HEK293 (cell line): Measurements from ENCODE around the gene BTRC.

Experiments
- CTCF ChIA-PET: fragments of 350-600 bp; formaldehyde crosslinking; extraction: SDS; loops from one replicate; lab custom pipeline; 2021; ENCODE audit warnings: antibody characterized with exemption; lab: Yijun Ruan, JAX
- POLR2A ChIA-PET: fragments of 300-600 bp; formaldehyde crosslinking; extraction: SDS; loops from one replicate; lab custom pipeline; 2020; ENCODE audit warnings: antibody characterized with exemption, inconsistent platforms; lab: Yijun Ruan, JAX
- H3K27ac ChIP-seq: fragments of 200-500 bp; sonication (Bioruptor generic); 2 replicates; pipeline ENCODE4 v1.5.1; 2014; ENCODE audit warnings: low read depth, low read length, control low read depth, inconsistent platforms; ENCODE audit errors: extremely low read depth
- H3K36me3 ChIP-seq, 2 experiments: fragments of 200-500 bp in 1 of 2; sonication (Bioruptor generic) in 1 of 2; 1 replicate in 1 of 2; 2 replicates in 1 of 2; pipeline ENCODE4 v1.5.1; 2014 to 2017; ENCODE audit warnings: inconsistent platforms in 2 of 2, low read length in 2 of 2; ENCODE audit not compliant: control insufficient read depth in 2 of 2, insufficient read depth in 1 of 2
- H3K4me1 ChIP-seq: fragments of 200-500 bp; sonication (Bioruptor generic); 2 replicates; pipeline ENCODE4 v1.5.1; 2014; ENCODE audit warnings: mild to moderate bottlenecking, low read length, inconsistent platforms; ENCODE audit not compliant: control insufficient read depth, insufficient read depth
- H3K4me3 ChIP-seq: 2 replicates; pipeline ENCODE4 v1.5.1; 2011; ENCODE audit warnings: low read depth, mild to moderate bottlenecking, control low read depth, low read length, moderate library complexity
- H3K9me3 ChIP-seq: fragments of 200-500 bp; sonication (Bioruptor generic); 2 replicates; pipeline ENCODE4 v1.5.1; 2014; ENCODE audit warnings: low read depth, low read length, inconsistent platforms; ENCODE audit not compliant: control insufficient read depth, insufficient read depth
- CTCF ChIP-seq: fragments of 450-650 bp; formaldehyde crosslinking; IDR thresholded peaks from 2 replicates; pipeline ENCODE4 v1.5.1; 2016; ENCODE audit warnings: missing biosample characterization, missing genetic modification characterization
- GLI2 ChIP-seq: fragments of 450-650 bp; formaldehyde crosslinking; IDR thresholded peaks from 2 replicates; pipeline ENCODE4; 2017; ENCODE audit warnings: missing biosample characterization, missing genetic modification characterization, low read depth, borderline replicate concordance
- OVOL3 ChIP-seq: fragments of 450-650 bp; formaldehyde crosslinking; IDR thresholded peaks from 2 replicates; pipeline ENCODE4 v1.5.1; 2016; ENCODE audit warnings: missing biosample characterization, missing genetic modification characterization
- REST ChIP-seq: fragments of 450-650 bp; formaldehyde crosslinking; IDR thresholded peaks from 2 replicates; pipeline ENCODE4 v1.5.1; 2016; ENCODE audit warnings: missing biosample characterization, missing genetic modification characterization
- ZBTB17 ChIP-seq: fragments of 450-650 bp; formaldehyde crosslinking; IDR thresholded peaks from 2 replicates; pipeline ENCODE4 v1.5.1; 2016; ENCODE audit warnings: missing biosample characterization, missing genetic modification characterization
- ZBTB48 ChIP-seq: fragments of 450-650 bp; formaldehyde crosslinking; IDR thresholded peaks from 2 replicates; pipeline ENCODE4 v1.5.1; 2016; ENCODE audit warnings: missing biosample characterization, missing genetic modification characterization
- ZFHX2 ChIP-seq: fragments of 450-650 bp; formaldehyde crosslinking; conservative IDR thresholded peaks from 2 replicates; pipeline ENCODE4 v1.5.1; 2016; ENCODE audit warnings: missing biosample characterization, missing genetic modification characterization
- ZNF121 ChIP-seq: fragments of 450-650 bp; formaldehyde crosslinking; IDR thresholded peaks from 2 replicates; pipeline ENCODE4 v1.5.1; 2016; ENCODE audit warnings: missing biosample characterization, missing genetic modification characterization
- ZNF133 ChIP-seq: fragments of 450-650 bp; formaldehyde crosslinking; IDR thresholded peaks from 2 replicates; pipeline ENCODE4 v1.5.1; 2016; ENCODE audit warnings: missing biosample characterization, missing genetic modification characterization
- ZNF148 ChIP-seq: fragments of 450-650 bp; formaldehyde crosslinking; IDR thresholded peaks from 2 replicates; pipeline ENCODE4 v1.5.0; 2017; ENCODE audit warnings: missing biosample characterization, missing genetic modification characterization, borderline replicate concordance
- ZNF2 ChIP-seq: fragments of 450-650 bp; formaldehyde crosslinking; IDR thresholded peaks from 2 replicates; pipeline ENCODE4 v1.5.1; 2016; ENCODE audit warnings: missing biosample characterization, missing genetic modification characterization
- ZNF280C ChIP-seq: fragments of 450-650 bp; formaldehyde crosslinking; IDR thresholded peaks from 2 replicates; pipeline ENCODE4 v1.5.1; 2016; ENCODE audit warnings: missing biosample characterization, missing genetic modification characterization
- ZNF341 ChIP-seq: fragments of 450-650 bp; formaldehyde crosslinking; IDR thresholded peaks from 2 replicates; pipeline ENCODE4; 2016; ENCODE audit warnings: low read depth, missing biosample characterization, missing genetic modification characterization
- ZNF514 ChIP-seq: fragments of 450-650 bp; formaldehyde crosslinking; IDR thresholded peaks from 2 replicates; pipeline ENCODE4 v1.5.1; 2016; ENCODE audit warnings: missing biosample characterization, missing genetic modification characterization
- ZNF626 ChIP-seq: fragments of 450-650 bp; sonication (Bioruptor Pico); formaldehyde crosslinking; IDR thresholded peaks from 2 replicates; pipeline ENCODE4 v1.5.1; 2018; ENCODE audit warnings: missing biosample characterization, missing genetic modification characterization, inconsistent platforms
- ZNF704 ChIP-seq: fragments of 450-650 bp; formaldehyde crosslinking; IDR thresholded peaks from 2 replicates; pipeline ENCODE4 v1.5.1; 2016; ENCODE audit warnings: missing biosample characterization, missing genetic modification characterization
- ZSCAN23 ChIP-seq: fragments of 450-650 bp; formaldehyde crosslinking; IDR thresholded peaks from 2 replicates; pipeline ENCODE4 v1.5.1; 2016; ENCODE audit warnings: missing biosample characterization, missing genetic modification characterization

BTRC gene

GRCh38 chr10:101311185-101312066 lies 42.5 kb upstream of the BTRC start:
- POLR2A ChIA-PET, result no interaction called here
- CTCF ChIA-PET, result interaction anchor here (0.5 to 1.9 kb wide), 4 partner anchors 16 to 470 kb away, joined by 3 to 5 read pairs (median 4); no protein-coding TSS in a partner anchor
- H3K4me1 ChIP-seq, result no peaks in the 10 kb centered on the region; the same call in 1 of the 2 replicates
- peak; percentile 99 for TF ChIP-seq ZBTB17 (tag by site-specific recombination)
- TF ChIP-seq ZNF341 (tag by site-specific recombination), result 0 out of 2 replicates have a peak, but pooled peaks have one; percentile 2
- TF ChIP-seq GLI2, result no peak
- TF ChIP-seq ZSCAN23 (tag by site-specific recombination), result no peak
- TF ChIP-seq ZNF148 (tag by site-specific recombination), result no peak
- TF ChIP-seq, all 188 proteins: peak for 2
- Histone ChIP-seq H3K36me3 (no peaks in the 10 kb centered on the region), H3K27ac (no peak overlapping the region), H3K9me3 (no peaks in the 10 kb centered on the region), H3K4me3 (no peak overlapping the region)

- ChIA-PET POLR2A (no interaction called here), CTCF (interaction anchor here (0.7 to 1.6 kb wide), 5 partner anchors 19 to 239 kb away, joined by 3 to 5 read pairs (median 4); no protein-coding TSS in a partner anchor)
- Histone ChIP-seq H3K4me1 (no peaks in the 10 kb centered on the region), H3K4me3 (no peak overlapping the region), H3K36me3 (no peaks in the 10 kb centered on the region), H3K27ac (no peak overlapping the region), H3K9me3 (no peaks in the 10 kb centered on the region)
- peak; percentile 36 for TF ChIP-seq ZFHX2
- TF ChIP-seq ZNF626 (tag by site-specific recombination), result no peak
These were observed 34.6 kb upstream of the BTRC start for GRCh38 chr10:101319241-101319915.

- ChIA-PET CTCF (interaction anchor here (0.6 to 1.6 kb wide), 4 partner anchors 21 to 174 kb away, joined by 4 to 5 read pairs (median 4); no protein-coding TSS in a partner anchor), POLR2A (interaction anchor here (0.6 kb wide), 1 partner anchor 11 kb away, joined by 5 read pairs; no protein-coding TSS in a partner anchor)
- no peaks in the 10 kb centered on the region for H3K9me3 ChIP-seq
- H3K36me3 ChIP-seq, result no peaks in the 10 kb centered on the region
- H3K4me3 ChIP-seq, result no peak overlapping the region
- H3K27ac ChIP-seq, result no peak overlapping the region
- H3K4me1 ChIP-seq, result no peaks in the 10 kb centered on the region
- TF ChIP-seq ZNF280C (tag by site-specific recombination) (no peak), ZNF704 (no peak), ZNF2 (tag by site-specific recombination) (no peak), ZNF133 (no peak), CTCF (no peak), ZNF121 (tag by site-specific recombination) (no peak), OVOL3 (tag by site-specific recombination) (no peak), ZBTB48 (tag by site-specific recombination) (no peak), ZNF514 (tag by site-specific recombination) (no peak), REST (no peak)
These were observed 32.9 kb upstream of the BTRC start for GRCh38 chr10:101321073-101321472.
